ENCODE data around the gene CMSS1.

GRCh38 chr3:99952306-99952705 is 134.6 kb downstream of the CMSS1 start:
- TF ChIP-seq CTCF (IDR thresholded peaks at IDR 0.05), result no peak
- TF ChIP-seq POLR2A (IDR thresholded peaks at IDR 0.05), result no peak

All from Peyer's patch (tissue), 4 donors.